Measurements from ENCODE around the gene PPP3CB.

The PPP3CB gene

DNA sequence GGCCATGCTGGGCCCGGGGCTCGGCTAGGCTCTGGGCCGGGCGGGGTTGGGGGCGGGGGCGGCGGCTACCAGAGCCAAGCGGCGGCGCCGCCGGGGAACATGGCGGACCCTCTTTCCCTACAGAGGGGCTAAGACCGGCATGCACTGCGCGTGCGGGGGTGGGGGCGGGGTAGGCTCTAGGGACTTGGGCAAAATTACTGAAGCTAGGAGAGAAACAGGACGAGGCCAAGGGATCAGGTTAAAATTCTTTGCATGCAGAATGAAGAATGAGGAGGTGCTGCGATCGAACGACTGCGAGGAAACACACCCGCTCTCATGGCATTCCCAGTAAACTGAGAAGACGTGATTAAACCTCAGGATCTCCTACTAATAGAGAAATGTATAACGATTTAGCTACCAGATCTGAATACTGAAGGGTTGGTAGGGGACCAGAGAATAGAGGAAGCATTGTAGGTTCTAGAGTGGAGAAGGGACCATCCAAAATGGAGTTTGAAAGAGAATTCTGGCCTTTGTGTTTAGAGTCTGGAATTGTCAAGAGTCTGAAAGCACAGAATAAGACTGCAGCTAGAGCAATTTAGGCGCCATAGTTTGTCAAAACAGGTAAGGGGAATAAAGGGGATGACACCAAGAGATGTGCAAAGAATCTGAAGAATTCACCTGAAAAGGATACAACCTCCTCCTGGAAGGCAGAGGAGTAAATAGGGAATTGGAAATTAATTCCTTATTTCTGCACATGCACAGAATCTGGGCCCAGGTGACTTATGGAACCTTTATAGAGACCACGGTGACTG, at the start of gene PPP3CB:
TSS of gene PPP3CB (minus strand) at position 141 of the 791 bp plus-strand sequence. CDS start at position 6, 135 bp downstream.
- peak within 1 kb of the TSS; percentile 85 for H3K27ac ChIP-seq (ENCODE audit: low read length)
- peak within 1 kb of the TSS; percentile 84 for H3K9ac ChIP-seq (ENCODE audit: low read length)
- peak within 1 kb of the TSS; percentile 86 for H3K4me3 ChIP-seq (ENCODE audit: low read length)
- no peaks in the 10 kb centered on the region for H3K27me3 ChIP-seq (ENCODE audit: control insufficient read depth, insufficient read depth, low read length)
- H3K4me1 ChIP-seq (ENCODE audit: control insufficient read depth, low read depth, low read length) = peaks cover 13% of the 10 kb centered on the region
- peaks cover 20% of the 10 kb centered on the region for H3K36me3 ChIP-seq (ENCODE audit: control insufficient read depth, low read depth, low read length)
- H3K9me3 ChIP-seq (ENCODE audit: control insufficient read depth, low read depth, low read length) = no peaks in the 10 kb centered on the region

DNA sequence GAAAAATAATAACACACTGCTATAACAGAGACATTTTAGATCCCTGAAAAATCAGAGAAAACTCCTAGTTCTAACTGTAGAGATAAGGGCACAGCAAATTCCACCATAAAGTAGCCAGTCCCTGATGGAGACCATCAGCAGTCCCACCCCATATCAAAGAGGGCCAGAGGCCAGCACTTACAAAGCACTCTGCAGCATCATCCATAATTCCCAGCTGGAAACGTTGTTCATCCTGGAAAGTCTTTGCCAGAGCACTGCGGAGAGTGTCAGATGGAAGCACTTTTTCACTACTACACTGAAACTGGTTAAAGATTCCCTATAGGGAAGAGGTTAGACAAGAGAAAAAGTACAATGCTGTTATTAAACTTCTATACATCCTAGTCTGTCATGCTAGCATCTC, 49.5 kb upstream of the PPP3CB start:
- H3K9ac ChIP-seq (ENCODE audit: low read length) = no peak overlapping the region
- H3K4me1 ChIP-seq (ENCODE audit: control insufficient read depth, low read depth, low read length) = no peaks in the 10 kb centered on the region
- H3K9me3 ChIP-seq (ENCODE audit: control insufficient read depth, low read depth, low read length) = no peaks in the 10 kb centered on the region
- no peaks in the 10 kb centered on the region for H3K27me3 ChIP-seq (ENCODE audit: control insufficient read depth, insufficient read depth, low read length)
- H3K36me3 ChIP-seq (ENCODE audit: control insufficient read depth, low read depth, low read length) = peaks cover 16% of the 10 kb centered on the region
- no peak overlapping the region for H3K4me3 ChIP-seq (ENCODE audit: low read length)
- no peak overlapping the region for H3K27ac ChIP-seq (ENCODE audit: low read length)

DNA sequence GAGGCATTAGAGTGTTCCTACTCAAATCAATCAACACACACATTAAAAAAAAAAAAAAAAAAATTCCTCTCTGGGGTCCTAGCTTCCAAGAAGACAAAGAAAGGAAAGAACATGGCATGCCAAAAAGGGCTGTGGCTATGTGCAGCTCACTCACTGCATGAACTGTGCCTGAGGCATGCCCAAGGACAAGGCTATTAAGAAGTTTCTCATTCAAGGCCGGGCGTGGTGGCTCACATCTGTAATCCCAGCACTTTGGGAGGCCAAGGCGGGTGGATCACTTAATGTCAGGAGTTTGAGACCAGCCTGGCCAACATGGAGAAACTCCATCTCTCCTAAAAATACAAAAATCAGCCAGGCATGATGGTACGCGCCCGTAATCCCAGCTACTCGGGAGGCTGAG, 41.9 kb upstream of the PPP3CB start:
- Histone ChIP-seq H3K27me3 (ENCODE audit: control insufficient read depth, insufficient read depth, low read length) (no peaks in the 10 kb centered on the region), H3K27ac (ENCODE audit: low read length) (no peak overlapping the region), H3K4me3 (ENCODE audit: low read length) (no peak overlapping the region), H3K9ac (ENCODE audit: low read length) (no peak overlapping the region), H3K9me3 (ENCODE audit: control insufficient read depth, low read depth, low read length) (no peaks in the 10 kb centered on the region), H3K4me1 (ENCODE audit: control insufficient read depth, low read depth, low read length) (no peaks in the 10 kb centered on the region), H3K36me3 (ENCODE audit: control insufficient read depth, low read depth, low read length) (peaks cover 31% of the 10 kb centered on the region)

DNA sequence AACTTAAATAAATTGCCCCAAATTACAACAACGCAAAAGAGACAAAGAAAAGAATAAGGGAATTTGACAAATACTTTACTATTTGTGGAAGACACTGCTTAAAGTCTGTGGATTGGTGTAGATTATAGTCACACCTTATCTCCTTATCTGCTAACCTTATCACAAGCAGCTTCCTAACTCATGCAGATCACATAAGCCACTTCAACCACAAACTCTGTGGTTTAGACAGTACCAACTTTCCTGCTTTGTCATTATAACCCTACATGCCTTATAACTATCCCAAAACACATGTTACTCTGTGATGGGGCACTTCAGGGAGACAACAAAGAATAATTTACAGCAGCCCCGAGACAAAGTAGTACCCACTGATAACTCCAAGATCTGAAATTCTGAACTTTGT, 41.5 kb upstream of the PPP3CB start:
- no peaks in the 10 kb centered on the region for H3K27me3 ChIP-seq (ENCODE audit: control insufficient read depth, insufficient read depth, low read length)
- H3K9ac ChIP-seq (ENCODE audit: low read length) = no peak overlapping the region
- no peak overlapping the region for H3K27ac ChIP-seq (ENCODE audit: low read length)
- no peaks in the 10 kb centered on the region for H3K9me3 ChIP-seq (ENCODE audit: control insufficient read depth, low read depth, low read length)
- H3K36me3 ChIP-seq (ENCODE audit: control insufficient read depth, low read depth, low read length) = peaks cover 31% of the 10 kb centered on the region
- no peak overlapping the region for H3K4me3 ChIP-seq (ENCODE audit: low read length)
- H3K4me1 ChIP-seq (ENCODE audit: control insufficient read depth, low read depth, low read length) = no peaks in the 10 kb centered on the region

DNA sequence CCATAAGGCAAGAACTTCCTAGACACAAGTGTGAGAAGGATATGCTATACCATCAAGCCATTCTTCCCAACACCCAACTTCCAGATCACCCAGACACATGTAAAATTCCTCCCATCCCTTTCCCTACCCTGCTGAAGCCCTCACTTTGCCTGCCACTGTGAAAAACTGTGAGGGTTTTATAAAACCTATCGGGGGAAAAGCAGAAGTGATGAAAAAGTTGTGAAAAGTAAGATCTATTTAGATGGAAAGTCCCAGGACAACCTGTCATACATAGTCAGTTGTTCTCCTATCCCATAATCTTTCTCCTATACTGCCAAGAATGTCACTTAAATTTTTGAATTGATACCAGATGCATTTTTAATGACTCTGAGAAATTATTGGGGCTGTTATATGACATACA, 39.0 kb upstream of the PPP3CB start:
- H3K27ac ChIP-seq (ENCODE audit: low read length) = no peak overlapping the region
- H3K4me3 ChIP-seq (ENCODE audit: low read length) = no peak overlapping the region
- H3K4me1 ChIP-seq (ENCODE audit: control insufficient read depth, low read depth, low read length) = no peaks in the 10 kb centered on the region
- H3K9ac ChIP-seq (ENCODE audit: low read length) = no peak overlapping the region
- H3K9me3 ChIP-seq (ENCODE audit: control insufficient read depth, low read depth, low read length) = no peaks in the 10 kb centered on the region
- H3K27me3 ChIP-seq (ENCODE audit: control insufficient read depth, insufficient read depth, low read length) = no peaks in the 10 kb centered on the region
- H3K36me3 ChIP-seq (ENCODE audit: control insufficient read depth, low read depth, low read length) = peaks cover 19% of the 10 kb centered on the region

DNA sequence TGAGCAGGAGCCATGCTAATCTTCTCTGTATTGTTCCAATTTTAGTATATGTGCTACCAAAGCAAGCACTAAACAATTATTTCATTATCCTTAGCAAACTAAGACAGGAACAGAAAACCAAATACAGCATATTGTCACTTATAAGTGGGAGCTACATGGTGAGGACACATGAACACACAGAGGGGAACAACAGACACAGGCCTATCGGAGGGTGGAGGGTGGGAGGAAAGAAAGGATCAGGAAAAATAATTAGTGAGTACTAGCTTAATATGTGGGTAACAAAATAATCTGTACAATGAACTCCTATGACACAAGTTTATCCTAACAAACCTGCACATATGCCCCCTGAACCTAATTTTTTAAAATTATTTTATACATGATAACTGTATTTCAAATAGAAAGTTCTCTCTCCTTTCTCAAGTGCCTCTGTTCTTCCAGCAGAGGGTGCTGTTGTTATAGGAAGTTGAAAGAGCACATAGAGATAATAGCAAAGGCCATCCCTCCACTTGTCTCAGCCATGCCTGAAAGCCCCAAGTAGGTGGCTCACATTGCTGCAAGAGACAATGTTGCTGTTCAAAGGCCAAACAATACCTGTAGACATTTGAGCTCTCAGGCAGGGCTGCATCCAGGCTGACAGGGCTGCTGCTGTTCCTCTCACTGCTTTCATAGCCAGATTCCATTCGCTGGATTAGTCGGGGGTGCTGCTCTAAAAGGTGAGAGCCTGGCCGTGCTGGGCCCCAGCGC, 33.4 kb upstream of the PPP3CB start:
- H3K9ac ChIP-seq (ENCODE audit: low read length) = no peak overlapping the region
- H3K27me3 ChIP-seq (ENCODE audit: control insufficient read depth, insufficient read depth, low read length) = no peaks in the 10 kb centered on the region
- H3K9me3 ChIP-seq (ENCODE audit: control insufficient read depth, low read depth, low read length) = no peaks in the 10 kb centered on the region
- H3K27ac ChIP-seq (ENCODE audit: low read length) = no peak overlapping the region
- no peak overlapping the region for H3K4me3 ChIP-seq (ENCODE audit: low read length)
- peaks cover 26% of the 10 kb centered on the region for H3K36me3 ChIP-seq (ENCODE audit: control insufficient read depth, low read depth, low read length)
- H3K4me1 ChIP-seq (ENCODE audit: control insufficient read depth, low read depth, low read length) = no peaks in the 10 kb centered on the region

- Histone ChIP-seq H3K9ac (ENCODE audit: low read length) (no peak overlapping the region), H3K27me3 (ENCODE audit: control insufficient read depth, insufficient read depth, low read length) (no peaks in the 10 kb centered on the region), H3K4me3 (ENCODE audit: low read length) (no peak overlapping the region), H3K27ac (ENCODE audit: low read length) (no peak overlapping the region), H3K4me1 (ENCODE audit: control insufficient read depth, low read depth, low read length) (no peaks in the 10 kb centered on the region), H3K9me3 (ENCODE audit: control insufficient read depth, low read depth, low read length) (no peaks in the 10 kb centered on the region), H3K36me3 (ENCODE audit: control insufficient read depth, low read depth, low read length) (peaks cover 72% of the 10 kb centered on the region)
These were observed 26.4 kb upstream of the PPP3CB start for GRCh38 chr10:73522263-73522662.

DNA sequence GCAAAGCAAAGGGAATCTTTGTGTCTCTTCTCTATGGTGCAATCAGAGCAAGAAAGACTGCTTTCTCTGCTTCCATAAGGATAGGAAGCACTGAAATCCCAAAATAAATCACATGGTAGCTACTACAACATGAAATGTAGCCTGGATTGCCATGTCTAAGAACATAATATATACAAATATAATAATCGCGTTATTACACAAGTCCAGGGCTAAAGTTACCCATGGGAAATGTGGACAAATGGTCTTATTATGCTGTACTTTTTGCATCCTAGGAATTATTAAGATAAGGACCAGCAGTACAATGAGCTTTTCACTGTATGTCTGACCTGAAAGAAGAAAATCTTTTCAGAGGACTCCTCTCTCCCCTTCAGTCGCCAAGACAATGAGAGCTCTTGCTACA, 23.5 kb upstream of the PPP3CB start:
- Histone ChIP-seq H3K36me3 (ENCODE audit: control insufficient read depth, low read depth, low read length) (peaks cover 64% of the 10 kb centered on the region), H3K27ac (ENCODE audit: low read length) (no peak overlapping the region), H3K4me3 (ENCODE audit: low read length) (no peak overlapping the region), H3K27me3 (ENCODE audit: control insufficient read depth, insufficient read depth, low read length) (no peaks in the 10 kb centered on the region), H3K9ac (ENCODE audit: low read length) (no peak overlapping the region), H3K4me1 (ENCODE audit: control insufficient read depth, low read depth, low read length) (no peaks in the 10 kb centered on the region), H3K9me3 (ENCODE audit: control insufficient read depth, low read depth, low read length) (no peaks in the 10 kb centered on the region)

DNA sequence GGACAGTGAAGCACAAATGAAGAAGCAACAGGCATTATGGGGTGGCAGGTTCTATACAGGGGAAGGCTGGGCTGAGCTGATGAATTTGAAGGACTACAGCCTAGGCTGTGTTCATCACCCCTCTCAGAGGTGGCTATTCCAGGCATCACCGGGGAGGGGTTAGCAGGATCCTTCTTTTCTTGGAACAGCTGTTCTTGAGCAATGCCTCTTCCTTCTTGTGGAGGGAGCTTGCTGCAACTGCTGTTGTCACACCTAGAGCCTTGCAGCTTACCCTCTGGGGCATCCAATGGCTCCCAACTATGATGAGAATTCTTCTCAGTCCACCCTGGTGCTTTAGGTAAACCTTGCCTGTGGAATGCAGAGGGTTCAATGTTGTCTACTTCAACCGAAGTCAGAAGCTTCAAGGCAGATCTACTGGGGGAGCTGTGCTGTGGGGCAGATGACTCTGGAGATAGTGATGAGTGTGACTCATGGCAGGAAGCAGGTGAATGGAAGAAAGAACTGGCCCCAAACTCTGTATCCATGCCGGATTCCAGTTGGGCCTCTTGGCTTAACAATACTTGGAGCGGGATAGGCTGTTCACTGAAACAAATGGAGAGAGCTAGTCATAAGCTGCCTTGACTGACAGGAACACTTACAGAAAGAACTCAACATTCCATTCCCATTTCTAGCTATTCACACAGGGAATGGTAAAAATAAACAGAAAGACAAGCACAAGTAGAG, 21.5 kb upstream of the PPP3CB start:
- peaks cover 58% of the 10 kb centered on the region for H3K36me3 ChIP-seq (ENCODE audit: control insufficient read depth, low read depth, low read length)

GRCh38 chr10:73512207-73512743, 16.5 kb upstream of the PPP3CB start:
- Histone ChIP-seq H3K9me3 (ENCODE audit: control insufficient read depth, low read depth, low read length) (no peaks in the 10 kb centered on the region), H3K9ac (ENCODE audit: low read length) (no peak overlapping the region), H3K4me1 (ENCODE audit: control insufficient read depth, low read depth, low read length) (no peaks in the 10 kb centered on the region), H3K27ac (ENCODE audit: low read length) (no peak overlapping the region), H3K4me3 (ENCODE audit: low read length) (no peak overlapping the region), H3K36me3 (ENCODE audit: control insufficient read depth, low read depth, low read length) (peaks cover 18% of the 10 kb centered on the region), H3K27me3 (ENCODE audit: control insufficient read depth, insufficient read depth, low read length) (no peaks in the 10 kb centered on the region)

More for the DNA sequence above, 21.5 kb upstream of the PPP3CB start:
- no peak overlapping the region for H3K9ac ChIP-seq (ENCODE audit: low read length)
- no peaks in the 10 kb centered on the region for H3K9me3 ChIP-seq (ENCODE audit: control insufficient read depth, low read depth, low read length)
- H3K4me3 ChIP-seq (ENCODE audit: low read length) = no peak overlapping the region
- H3K27me3 ChIP-seq (ENCODE audit: control insufficient read depth, insufficient read depth, low read length) = no peaks in the 10 kb centered on the region
- no peaks in the 10 kb centered on the region for H3K4me1 ChIP-seq (ENCODE audit: control insufficient read depth, low read depth, low read length)
- H3K27ac ChIP-seq (ENCODE audit: low read length) = no peak overlapping the region

GRCh38 chr10:73509695-73510094, 13.9 kb upstream of the PPP3CB start:
- H3K9ac ChIP-seq (ENCODE audit: low read length) = no peak overlapping the region
- H3K27ac ChIP-seq (ENCODE audit: low read length) = no peak overlapping the region
- H3K9me3 ChIP-seq (ENCODE audit: control insufficient read depth, low read depth, low read length) = no peaks in the 10 kb centered on the region
- no peaks in the 10 kb centered on the region for H3K27me3 ChIP-seq (ENCODE audit: control insufficient read depth, insufficient read depth, low read length)
- peaks cover 12% of the 10 kb centered on the region for H3K4me1 ChIP-seq (ENCODE audit: control insufficient read depth, low read depth, low read length)
- H3K36me3 ChIP-seq (ENCODE audit: control insufficient read depth, low read depth, low read length) = peaks cover 8% of the 10 kb centered on the region
- H3K4me3 ChIP-seq (ENCODE audit: low read length) = no peak overlapping the region
